AG10803 (cell line): ENCODE results near the gene HSD17B3.

Experiments
- DNase-seq: peaks from one replicate; pipeline ENCODE4 v3.0.0; 2010; ENCODE audit warnings: low read depth
- H3K4me3 ChIP-seq: 2 replicates; pipeline ENCODE4 v1.5.1; 2011; ENCODE audit warnings: mild to moderate bottlenecking, low read length, control low read depth
- CTCF ChIP-seq: conservative IDR thresholded peaks from 2 replicates; pipeline ENCODE4 v1.5.1; 2011; ENCODE audit warnings: mild to moderate bottlenecking, low read length, control low read depth, inconsistent platforms

Gene HSD17B3

GRCh38 chr9:96219026-96219899, 82.7 kb downstream of the HSD17B3 start:
- H3K4me3 ChIP-seq: no peak overlapping the region
- peak; percentile 34 for DNase-seq
- peak; percentile 52 for TF ChIP-seq CTCF

GRCh38 chr9:96217754-96218693, 84.0 kb downstream of the HSD17B3 start:
- DNase-seq: peak; percentile 30
- peak; percentile 74 for TF ChIP-seq CTCF
- peak overlapping the region; percentile 52 for H3K4me3 ChIP-seq

GRCh38 chr9:96217294-96217707, 84.7 kb downstream of the HSD17B3 start:
- no peak for TF ChIP-seq CTCF
- DNase-seq: no peak
- no peak overlapping the region for H3K4me3 ChIP-seq

GRCh38 chr9:96216583-96216982, 85.4 kb downstream of the HSD17B3 start:
- TF ChIP-seq CTCF: no peak
- DNase-seq: no peak
- no peak overlapping the region for H3K4me3 ChIP-seq

GRCh38 chr9:96215841-96216240, 86.1 kb downstream of the HSD17B3 start:
- no peak for TF ChIP-seq CTCF
- no peak for DNase-seq
- H3K4me3 ChIP-seq: no peak overlapping the region

GRCh38 chr9:96214635-96215034, 87.3 kb downstream of the HSD17B3 start:
- no peak overlapping the region for H3K4me3 ChIP-seq
- no peak for DNase-seq
- no peak for TF ChIP-seq CTCF
